OCI-LY7 (cell line): Measurements from ENCODE around the gene IGF2BP2.

Experiments
- CTCF ChIP-seq: fragments of 200-600 bp; sonication (generic); conservative IDR thresholded peaks from 2 replicates; pipeline ENCODE4 v1.5.1; 2014; ENCODE audit warnings: mild to moderate bottlenecking, antibody characterized with exemption, low read length, moderate library complexity, mixed read lengths
- EZH2phosphoT487 ChIP-seq: fragments of 200-600 bp; sonication (generic); IDR thresholded peaks from 2 replicates; pipeline ENCODE4 v1.6.1; 2018; ENCODE audit warnings: low read depth, borderline replicate concordance, mild to moderate bottlenecking, mixed run types, antibody characterized with exemption, low read length, moderate library complexity, mixed read lengths

- TF ChIP-seq CTCF (no peak), EZH2phosphoT487 (no peak)
These were observed 170.7 kb downstream of the IGF2BP2 start for GRCh38 chr3:185653949-185654757.
